VCaP (cell line): ENCODE data around the gene CSRNP3.

Experiments used
- H3K27ac ChIP-seq: fragments of 450-650 bp; 2 replicates; pipeline ENCODE4 v1.5.1; 2017
- CTCF ChIP-seq: fragments of 450-650 bp; conservative IDR thresholded peaks from 2 replicates; pipeline ENCODE4 v1.5.1; 2017; ENCODE audit warnings: mild to moderate bottlenecking, moderate library complexity

The CSRNP3 gene

GRCh38 chr2:165640247-165640929 lies 170.9 kb downstream of the CSRNP3 start:
- H3K27ac ChIP-seq = no peak overlapping the region
- TF ChIP-seq CTCF = no peak

DNA sequence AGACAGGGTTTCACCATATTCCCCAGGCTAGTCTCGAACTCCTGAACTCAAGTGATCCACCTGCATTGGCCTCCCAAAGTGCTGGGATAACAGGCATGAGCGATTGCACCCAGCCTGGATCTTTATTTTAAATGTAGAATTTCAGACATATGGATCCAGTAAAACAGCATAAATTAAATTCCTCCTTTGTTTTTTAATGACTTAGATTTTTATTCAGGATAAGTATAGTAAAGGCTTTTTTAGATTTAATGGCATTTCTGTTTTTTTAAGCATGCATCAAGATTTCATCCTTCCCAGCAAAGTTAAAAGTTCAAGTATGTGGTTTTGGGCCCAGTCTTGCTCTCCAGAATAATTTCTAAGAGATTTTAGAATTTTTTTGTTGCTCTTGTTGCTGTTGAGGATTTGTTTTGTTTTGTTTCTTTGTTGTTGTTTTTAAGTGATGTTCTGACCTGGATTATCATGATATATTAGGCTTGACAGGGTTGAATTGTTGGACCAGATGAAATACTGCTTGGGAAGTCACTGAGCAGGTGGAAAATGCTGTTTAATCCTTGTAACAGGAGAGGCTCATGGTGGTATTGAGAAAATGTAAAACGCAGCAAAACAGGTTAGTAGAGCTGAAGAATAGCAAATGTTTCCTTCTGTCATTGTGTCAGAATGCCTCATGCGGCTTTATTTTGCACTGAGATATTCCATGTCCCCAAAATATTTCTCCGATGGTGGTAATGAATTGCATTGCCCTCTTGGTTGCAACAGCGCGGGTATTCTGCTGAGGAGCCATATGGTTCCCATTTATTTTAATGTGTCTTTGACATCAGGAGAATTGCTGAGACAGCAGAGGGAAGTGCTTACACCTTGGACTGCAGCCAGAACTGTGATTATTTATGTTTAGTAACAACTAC lies 176.7 kb downstream of the CSRNP3 start:
- TF ChIP-seq CTCF = no peak

GRCh38 chr2:165647409-165647808 lies 177.9 kb downstream of the CSRNP3 start:
- no peak for TF ChIP-seq CTCF
- no peak overlapping the region for H3K27ac ChIP-seq

More for the DNA sequence above, 176.7 kb downstream of the CSRNP3 start:
- no peak overlapping the region for H3K27ac ChIP-seq

DNA sequence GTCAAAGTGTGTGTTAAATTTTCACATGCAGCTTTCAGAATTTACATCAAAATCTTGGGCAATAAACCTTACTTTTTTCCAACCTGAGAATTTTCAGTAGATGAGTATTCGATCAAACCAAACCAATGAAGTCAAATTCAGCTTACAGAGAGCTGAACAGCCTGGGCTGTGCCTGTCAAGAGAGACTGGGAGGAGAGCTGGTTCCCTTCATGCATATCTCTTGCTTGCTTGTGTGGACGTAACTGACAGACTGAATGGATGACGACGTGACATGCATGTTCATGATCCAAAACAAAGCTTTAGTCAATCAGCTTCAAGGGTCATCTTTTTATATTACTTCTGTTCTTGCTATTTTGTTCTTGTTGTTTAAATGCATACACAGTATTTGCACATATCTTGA lies 179.3 kb downstream of the CSRNP3 start:
- H3K27ac ChIP-seq = no peak overlapping the region
- TF ChIP-seq CTCF = no peak

- no peak for TF ChIP-seq CTCF
- no peak overlapping the region for H3K27ac ChIP-seq
Measured at GRCh38 chr2:165651233-165651632, 181.7 kb downstream of the CSRNP3 start.

- H3K27ac ChIP-seq = no peak overlapping the region
- TF ChIP-seq CTCF = no peak
Measured at GRCh38 chr2:165655661-165656060, 186.2 kb downstream of the CSRNP3 start.

DNA sequence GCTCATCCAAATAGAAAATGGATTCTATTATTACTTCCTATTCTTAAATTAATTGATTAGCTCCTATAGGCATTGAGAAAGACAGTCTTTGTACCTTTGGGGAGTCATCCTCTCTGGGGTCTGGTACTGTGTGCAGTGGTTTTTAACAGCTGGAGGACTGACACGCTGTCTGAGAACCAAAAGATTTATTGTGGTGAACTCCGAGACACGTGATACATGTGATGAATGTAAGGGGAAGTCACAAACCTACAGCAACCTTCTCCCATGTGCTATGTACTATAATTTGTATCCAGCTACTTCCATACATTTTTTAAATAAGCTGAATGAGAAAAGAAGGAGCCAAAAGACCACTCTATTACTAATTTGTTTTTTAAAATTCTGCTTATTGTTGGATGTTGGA lies 190.9 kb downstream of the CSRNP3 start:
- TF ChIP-seq CTCF = no peak

More for the DNA sequence above, 190.9 kb downstream of the CSRNP3 start:
- no peak overlapping the region for H3K27ac ChIP-seq
